ENCODE results near the gene GRK1.

Gene GRK1

GRCh38 chr13:113632706-113633484 lies 34.1 kb upstream of the GRK1 start:
- no peak for DNase-seq

GRCh38 chr13:113633485-113633873 lies 33.5 kb upstream of the GRK1 start:
- no peak for DNase-seq

- DNase-seq, result no peak
These were observed 32.6 kb upstream of the GRK1 start for GRCh38 chr13:113634279-113635047.

GRCh38 chr13:113635048-113635420 lies 32.0 kb upstream of the GRK1 start:
- no peak for DNase-seq

- no peak for DNase-seq
These were observed 31.3 kb upstream of the GRK1 start for GRCh38 chr13:113635709-113636108.

- DNase-seq, result no peak
These were observed 30.6 kb upstream of the GRK1 start for GRCh38 chr13:113636266-113636963.

- DNase-seq, result no peak
These were observed 29.5 kb upstream of the GRK1 start for GRCh38 chr13:113637262-113638160.

- DNase-seq, result no peak
These were observed 28.8 kb upstream of the GRK1 start for GRCh38 chr13:113638173-113638746.

GRCh38 chr13:113638806-113639205 lies 28.2 kb upstream of the GRK1 start:
- DNase-seq, result no peak

- DNase-seq, result no peak
These were observed 27.3 kb upstream of the GRK1 start for GRCh38 chr13:113639616-113640262.

- DNase-seq, result no peak
These were observed 25.6 kb upstream of the GRK1 start for GRCh38 chr13:113641426-113641825.

GRCh38 chr13:113642563-113642962 lies 24.5 kb upstream of the GRK1 start:
- no peak for DNase-seq

GRCh38 chr13:113643593-113643992 lies 23.4 kb upstream of the GRK1 start:
- no peak for DNase-seq

GRCh38 chr13:113644800-113645199 lies 22.2 kb upstream of the GRK1 start:
- DNase-seq, result no peak

GRCh38 chr13:113645329-113645728 lies 21.7 kb upstream of the GRK1 start:
- DNase-seq, result no peak

- no peak for DNase-seq
These were observed 20.6 kb upstream of the GRK1 start for GRCh38 chr13:113646376-113646775.

- DNase-seq, result no peak
These were observed 20.1 kb upstream of the GRK1 start for GRCh38 chr13:113646921-113647340.

- no peak for DNase-seq
These were observed 19.4 kb upstream of the GRK1 start for GRCh38 chr13:113647351-113648215.

GRCh38 chr13:113648216-113648610 lies 18.8 kb upstream of the GRK1 start:
- DNase-seq, result no peak

- no peak for DNase-seq
These were observed 17.8 kb upstream of the GRK1 start for GRCh38 chr13:113649212-113649611.

GRCh38 chr13:113650275-113650674 lies 16.7 kb upstream of the GRK1 start:
- DNase-seq, result no peak
